ENCODE data around the gene PDE6G.

DNA sequence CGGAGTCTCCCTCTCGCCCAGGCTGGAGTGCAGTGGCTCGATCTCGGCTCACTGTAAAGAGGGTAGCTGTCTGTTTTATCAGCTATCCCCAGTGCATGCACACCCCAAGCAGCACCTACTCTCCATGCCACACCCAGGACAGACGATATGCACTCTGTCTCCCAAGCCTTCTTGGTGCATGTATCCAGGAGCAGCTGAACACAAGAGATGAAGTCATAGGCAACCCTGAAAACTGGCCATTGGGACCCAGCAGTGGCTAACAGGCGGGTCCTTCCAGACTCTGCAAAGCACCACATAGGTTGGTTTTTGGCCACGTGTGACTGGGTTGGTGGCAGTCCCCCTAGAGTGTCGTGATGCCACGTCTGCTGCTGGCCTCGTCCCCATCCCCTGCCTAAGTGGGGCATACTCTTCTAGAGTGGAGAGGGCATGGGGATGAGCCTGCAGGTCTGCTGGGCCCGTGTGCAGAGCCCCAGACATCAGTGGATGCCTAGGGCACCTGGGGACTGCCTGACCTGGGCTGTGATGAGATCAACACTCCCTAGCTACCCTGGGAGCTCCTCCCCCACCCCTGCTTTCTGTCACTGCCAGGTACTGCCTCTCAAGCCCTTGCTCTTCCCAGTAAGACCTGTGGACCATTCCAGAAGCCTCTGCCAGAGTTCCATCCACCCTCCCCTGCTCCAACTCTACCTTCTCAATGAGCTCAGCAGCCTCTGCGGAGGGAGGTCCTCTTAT, 9.3 kb downstream of the PDE6G start:
- TF ChIP-seq, protein P1, sequence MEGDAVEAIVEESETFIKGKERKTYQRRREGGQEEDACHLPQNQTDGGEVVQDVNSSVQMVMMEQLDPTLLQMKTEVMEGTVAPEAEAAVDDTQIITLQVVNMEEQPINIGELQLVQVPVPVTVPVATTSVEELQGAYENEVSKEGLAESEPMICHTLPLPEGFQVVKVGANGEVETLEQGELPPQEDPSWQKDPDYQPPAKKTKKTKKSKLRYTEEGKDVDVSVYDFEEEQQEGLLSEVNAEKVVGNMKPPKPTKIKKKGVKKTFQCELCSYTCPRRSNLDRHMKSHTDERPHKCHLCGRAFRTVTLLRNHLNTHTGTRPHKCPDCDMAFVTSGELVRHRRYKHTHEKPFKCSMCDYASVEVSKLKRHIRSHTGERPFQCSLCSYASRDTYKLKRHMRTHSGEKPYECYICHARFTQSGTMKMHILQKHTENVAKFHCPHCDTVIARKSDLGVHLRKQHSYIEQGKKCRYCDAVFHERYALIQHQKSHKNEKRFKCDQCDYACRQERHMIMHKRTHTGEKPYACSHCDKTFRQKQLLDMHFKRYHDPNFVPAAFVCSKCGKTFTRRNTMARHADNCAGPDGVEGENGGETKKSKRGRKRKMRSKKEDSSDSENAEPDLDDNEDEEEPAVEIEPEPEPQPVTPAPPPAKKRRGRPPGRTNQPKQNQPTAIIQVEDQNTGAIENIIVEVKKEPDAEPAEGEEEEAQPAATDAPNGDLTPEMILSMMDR (IDR thresholded peaks at IDR 0.05), result no peak
- TF ChIP-seq POLR2A (IDR thresholded peaks at IDR 0.05), result no peak
